PC-3 (cell line): ENCODE measurements around the gene TTYH2.

Experiments used
- CTCF ChIP-seq: fragments of 300-600 bp; sonication (generic); conservative IDR thresholded peaks from 2 replicates; pipeline ENCODE4 v1.5.1; 2017; ENCODE audit warnings: antibody characterized with exemption, low read depth, mild to moderate bottlenecking, low read length
- EZH2 ChIP-seq: fragments of 300-600 bp; sonication (generic); IDR thresholded peaks from one replicate; pipeline ENCODE4 v1.6.1; 2017; ENCODE audit warnings: antibody characterized with exemption, mild to moderate bottlenecking, low read length; ENCODE audit not compliant: unreplicated experiment
- EZH2phosphoT487 ChIP-seq: fragments of 300-600 bp; sonication (generic); IDR thresholded peaks from 2 replicates; pipeline ENCODE4 v1.6.1; 2018; ENCODE audit warnings: mild to moderate bottlenecking, antibody characterized with exemption, low read length, borderline replicate concordance

GRCh38 chr17:74237321-74237720 is 23.9 kb downstream of the TTYH2 start:
- no peak for TF ChIP-seq CTCF
- TF ChIP-seq EZH2, result no peak
- TF ChIP-seq EZH2phosphoT487, result no peak
